Heart right ventricle (tissue), 16 donors: ENCODE results near the gene TMSB10. TPM values are rescaled to one million over a fixed set of nuclear protein-coding genes. Genes with fewer than 3 reads are reported as not detected.
"Not testable (repeated sequence)": the region's sequence is repeated elsewhere in the genome, so short reads cannot be mapped to it uniquely, and the experiment has no call there.

Experiments used
- ATAC-seq, 8 donors: fragments of 200-7000 bp; cut with Tn5 transposase; one replicate each; pipeline ENCODE4 v1.9.1; 2020; ENCODE audit warnings: mild to moderate bottlenecking in 8 of 8, moderate library complexity in 8 of 8, moderate number of reproducible peaks in 1 of 8
- DNase-seq, 2 donors: peaks; one replicate each; pipeline ENCODE4 v3.0.0-alpha.2; 2020
- H3K27ac ChIP-seq, 10 donors: fragments of 200-600 bp; sonication (generic) in 2 of 10; one replicate each; pipeline versions ENCODE4 v1.5.0 to v1.8.0; 2020 to 2022; ENCODE audit warnings: mild to moderate bottlenecking in 3 of 10
- H3K27me3 ChIP-seq, 7 donors: fragments of 200-600 bp; one replicate each; pipeline ENCODE4 v1.8.0; 2021 to 2022; ENCODE audit warnings: mild to moderate bottlenecking in 2 of 7
- H3K36me3 ChIP-seq, 9 donors: fragments of 200-600 bp; sonication (generic) in 1 of 9; one replicate each; pipeline versions ENCODE4 v1.5.0 to v1.8.0; 2020 to 2022; ENCODE audit warnings: mild to moderate bottlenecking in 2 of 9
- H3K4me1 ChIP-seq, 9 donors: fragments of 200-600 bp; sonication (generic) in 1 of 9; one replicate each; pipeline versions ENCODE4 v1.5.0 to v1.8.0; 2020 to 2022; ENCODE audit warnings: mild to moderate bottlenecking in 4 of 9
- H3K4me3 ChIP-seq, 10 donors: fragments of 200-600 bp; sonication (generic) in 2 of 10; one replicate each; pipeline versions ENCODE4 v1.5.0 to v1.8.0; 2020 to 2022; ENCODE audit warnings: mild to moderate bottlenecking in 7 of 10, moderate library complexity in 2 of 10
- H3K9me3 ChIP-seq, 11 donors: fragments of 200-600 bp in 10 of 11; sonication (generic) in 2 of 11; one replicate each; pipeline versions ENCODE4 v1.5.0 to v1.8.0; 2013 to 2022; ENCODE audit warnings: mild to moderate bottlenecking in 2 of 11, control low read depth in 1 of 11, moderate library complexity in 1 of 11
- WGBS, 2 donors: extraction: QIAGEN DNeasy Blood & Tissue Kit; methylation state at CpG; one replicate each; pipeline ENCODE4 v1.1.7; 2013; ENCODE audit warnings: inconsistent platforms in 1 of 2; 5-methylcytosine and 5-hydroxymethylcytosine counted together
- intact Hi-C, 10 donors: fragments of 100-400 bp; cut with DNase I; formaldehyde crosslinking; loops; one replicate each; pipeline versions ENCODE4 v1.11.1 to v1.14.2; 2022
- polyA plus RNA-seq, 2 donors: library from polyadenylated mRNA; stranded (reverse); fragments of 200-250 nt; gene quantifications; one replicate each; pipeline ENCODE4 v1.2.3, GENCODE V29; 2013
- total RNA-seq, 10 donors: library from RNA; stranded (reverse); fragmentation: NEBNext Ultra II Directional in 3 of 10; extraction: Animal tissue kit (Norgen Biotek cat#: 25700) in 3 of 10; gene quantifications; one replicate each; pipeline versions ENCODE4 v1.2.1 to v1.2.4, GENCODE V29; 2021 to 2023
- TF ChIP-seq, protein P1 (sequence below), 9 donors: fragments of 200-600 bp; sonication (generic) in 2 of 9; IDR thresholded peaks; one replicate each; pipeline versions ENCODE4 v1.5.0 to v1.8.0; 2021 to 2022; ENCODE audit warnings: antibody characterized with exemption in 9 of 9, mild to moderate bottlenecking in 5 of 9, moderate library complexity in 1 of 9
- donor health status: Arrhythmogenic right ventricular cardiomyopathy.
- donor health status: ischemic (EF 13 %, LVEDD 7.1; RV severe dilation, severe dysfunction).
- donor health status: healthy with polysubstance abuse.
- donor health status: DM: no; HTN: yes; CAD: no.
- donor health status: DM: no; HTN: no; CAD: no.
- donor health status: ischemic (EF 25% LVEDD 6.9; RV normal size, moderate dysfunction).
- donor health status: ischemic (EF 25% LVEDD 5.7; RV mildly dilated, moderate dysfunction).
- donor health status: healthy.
- donor health status: DM: yes; HTN: yes; CAD: no.
- donor health status: Ischemic cardiomyopathy.
- donor health status: ischemic (EF 35%, LVEDD 5.7; RV mildly dilated, moderate dysfunction).
- donor health status: nonischemic (EF 11% LVEDD 7.7; RV severe dilation, severe dysfunction).
- donor health status: DM: yes; HTN: yes; CAD: no.
- donor health status: PGD.
- donor health status: ischemic (EF 29% LVEDD 5.4; RV normal size, mild dysfunction).
- donor health status: nonischemic (EF 23%, LVEDD 6.1; RV moderate dilation, normal function).

The TMSB10 gene
- total and polyA plus RNA-seq, 12 donors, result 217 to 2,308 (median 343) TPM

DNA sequence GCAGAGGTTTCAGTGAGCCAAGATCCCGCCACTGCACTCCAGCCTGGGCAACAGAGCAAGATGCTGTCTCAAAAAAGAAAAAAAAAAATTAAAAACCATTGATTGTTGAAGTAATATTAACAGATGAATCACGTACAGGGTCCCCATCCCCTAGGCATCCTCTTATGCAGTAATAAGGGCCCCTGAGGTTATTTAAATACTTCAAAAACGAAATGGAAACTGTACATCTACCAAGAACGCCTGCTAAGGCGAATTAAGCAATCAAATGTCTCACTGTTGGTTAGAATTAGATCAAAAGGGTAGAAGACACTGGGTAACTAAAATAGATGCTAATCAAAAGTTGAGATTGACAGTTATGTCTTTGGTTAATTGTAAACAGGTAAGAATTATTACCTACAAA is 32.1 kb upstream of the TMSB10 start:
- WGBS, 2 donors, result 88 to 90% methylated on average over 5 of the region's 5 CpGs
- no peak for DNase-seq
- ATAC-seq, result no peak
- no peaks in the 10 kb centered on the region for H3K9me3 ChIP-seq
- H3K4me1 ChIP-seq, result no peaks in the 10 kb centered on the region
- no peak overlapping the region for H3K4me3 ChIP-seq
- H3K36me3 ChIP-seq, result no peaks in the 10 kb centered on the region
- intact Hi-C loops, result loop anchor here in 1 of 10 donors (5.0 kb wide), 1 partner anchor 376 kb away; no protein-coding TSS in a partner anchor
- H3K27me3 ChIP-seq, result peaks cover 0 to 9% (median 0%) of the 10 kb centered on the region in 7 donors
- TF ChIP-seq, protein P1, sequence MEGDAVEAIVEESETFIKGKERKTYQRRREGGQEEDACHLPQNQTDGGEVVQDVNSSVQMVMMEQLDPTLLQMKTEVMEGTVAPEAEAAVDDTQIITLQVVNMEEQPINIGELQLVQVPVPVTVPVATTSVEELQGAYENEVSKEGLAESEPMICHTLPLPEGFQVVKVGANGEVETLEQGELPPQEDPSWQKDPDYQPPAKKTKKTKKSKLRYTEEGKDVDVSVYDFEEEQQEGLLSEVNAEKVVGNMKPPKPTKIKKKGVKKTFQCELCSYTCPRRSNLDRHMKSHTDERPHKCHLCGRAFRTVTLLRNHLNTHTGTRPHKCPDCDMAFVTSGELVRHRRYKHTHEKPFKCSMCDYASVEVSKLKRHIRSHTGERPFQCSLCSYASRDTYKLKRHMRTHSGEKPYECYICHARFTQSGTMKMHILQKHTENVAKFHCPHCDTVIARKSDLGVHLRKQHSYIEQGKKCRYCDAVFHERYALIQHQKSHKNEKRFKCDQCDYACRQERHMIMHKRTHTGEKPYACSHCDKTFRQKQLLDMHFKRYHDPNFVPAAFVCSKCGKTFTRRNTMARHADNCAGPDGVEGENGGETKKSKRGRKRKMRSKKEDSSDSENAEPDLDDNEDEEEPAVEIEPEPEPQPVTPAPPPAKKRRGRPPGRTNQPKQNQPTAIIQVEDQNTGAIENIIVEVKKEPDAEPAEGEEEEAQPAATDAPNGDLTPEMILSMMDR (IDR thresholded peaks at IDR 0.05), result no peak
- H3K27ac ChIP-seq, result no peak overlapping the region

DNA sequence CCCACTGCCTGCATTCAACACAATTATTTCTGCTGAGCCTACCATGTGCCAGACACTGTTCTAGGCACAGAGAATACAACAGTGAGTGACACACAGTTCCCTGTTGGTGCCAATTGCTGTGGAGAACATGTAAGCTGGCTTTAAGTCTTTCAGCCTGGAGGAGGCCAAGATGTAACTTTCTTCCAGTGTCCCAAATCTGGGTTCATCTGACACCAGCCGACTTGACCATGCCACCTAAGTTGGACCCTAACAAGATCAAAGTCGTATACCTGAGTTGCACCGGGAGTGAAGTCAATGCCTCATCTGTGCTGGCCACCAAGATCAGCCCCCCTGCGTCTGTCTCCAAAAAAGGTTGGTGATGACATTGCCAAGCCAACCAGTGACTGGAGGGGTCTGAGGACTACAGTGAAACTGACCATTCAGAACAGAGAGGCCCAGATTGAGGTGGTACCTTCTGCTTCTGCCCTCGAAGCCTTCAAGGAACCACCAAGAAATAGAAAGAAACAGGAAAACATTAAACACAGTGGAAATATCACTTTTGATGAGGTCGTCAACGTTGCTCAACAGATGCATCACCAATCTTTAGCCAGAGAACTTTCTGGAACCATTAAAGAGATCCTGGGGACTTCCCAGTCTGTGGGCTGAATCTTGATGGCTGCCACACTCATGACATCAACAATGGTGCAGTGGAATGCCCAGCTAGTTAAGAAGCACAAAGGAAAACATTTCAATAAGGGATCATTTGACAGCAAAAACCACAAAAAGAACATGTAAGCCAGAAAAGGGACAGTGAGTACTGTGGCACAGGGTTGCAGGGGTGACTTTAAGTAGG is 30.9 kb upstream of the TMSB10 start:
- DNase-seq (no peak), ATAC-seq (no peak)
- Histone ChIP-seq H3K9me3 (no peaks in the 10 kb centered on the region), H3K4me1 (peaks cover 0 to 4% (median 2%) of the 10 kb centered on the region in 9 donors), H3K27ac (no peak overlapping the region), H3K27me3 (peaks cover 0 to 21% (median 10%) of the 10 kb centered on the region in 7 donors), H3K36me3 (no peaks in the 10 kb centered on the region), H3K4me3 (no peak overlapping the region)
- intact Hi-C loops, result loop anchor here in 2 of 10 donors (5.0 kb wide), 2 partner anchors 377 to 382 kb away; no protein-coding TSS in a partner anchor
- TF ChIP-seq, protein P1 (IDR thresholded peaks at IDR 0.05), result no peak
- 87 to 88% methylated on average over 7 of the region's 7 CpGs for WGBS, 2 donors

DNA sequence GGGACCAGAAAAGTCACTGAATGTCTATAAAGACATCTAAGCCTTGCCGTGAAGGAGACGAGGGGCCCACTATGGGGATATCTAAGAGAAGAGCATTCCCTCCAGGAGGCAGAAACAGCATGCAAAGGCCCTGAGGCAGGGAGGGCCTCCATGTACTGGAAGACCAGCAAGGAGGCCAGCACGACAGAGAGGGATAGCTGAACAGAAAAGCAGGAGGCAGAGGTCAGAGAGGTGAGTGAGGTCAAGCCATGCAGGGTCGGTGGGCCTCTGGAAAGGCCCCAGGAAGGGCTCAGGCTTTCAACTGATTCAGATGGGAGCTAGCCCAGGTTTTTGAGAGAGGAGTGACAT is 30.3 kb upstream of the TMSB10 start:
- TF ChIP-seq, protein P1 (IDR thresholded peaks at IDR 0.05), result no peak
- Histone ChIP-seq H3K4me1 (peaks cover 2 to 10% (median 8%) of the 10 kb centered on the region in 9 donors), H3K27ac (no peak overlapping the region), H3K9me3 (no peaks in the 10 kb centered on the region), H3K27me3 (peaks cover 0 to 27% (median 16%) of the 10 kb centered on the region in 7 donors), H3K4me3 (no peak overlapping the region), H3K36me3 (no peaks in the 10 kb centered on the region)
- WGBS, 2 donors, result 74 to 80% methylated on average over 4 of the region's 4 CpGs
- no peak for ATAC-seq
- intact Hi-C loops, result loop anchor here in 1 of 10 donors (5.0 kb wide), 1 partner anchor 383 kb away; no protein-coding TSS in a partner anchor
- no peak for DNase-seq

DNA sequence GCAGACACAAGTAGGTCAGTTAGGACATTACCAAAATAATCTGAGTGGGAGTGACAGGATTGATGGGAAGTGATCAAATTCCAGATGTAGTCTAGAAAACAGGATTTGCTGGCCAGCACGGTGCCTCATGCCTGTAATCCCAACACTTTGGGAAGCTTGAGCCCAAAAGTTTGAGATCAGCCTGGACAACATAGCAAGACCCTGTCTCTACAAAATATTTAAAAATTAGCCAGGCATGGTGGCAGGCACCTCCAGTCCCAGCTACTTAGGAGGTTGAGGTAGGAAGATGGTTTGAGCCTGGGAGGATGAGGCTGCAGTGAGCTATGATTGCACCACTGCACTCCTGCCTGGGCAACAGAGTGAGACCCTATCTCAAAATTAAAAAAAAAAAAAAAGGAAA is 29.8 kb upstream of the TMSB10 start:
- not testable (repeated sequence) for H3K27ac ChIP-seq, ATAC-seq, H3K36me3 ChIP-seq, H3K4me3 ChIP-seq, H3K9me3 ChIP-seq, DNase-seq
- 83 to 92% methylated on average over 1 of the region's 1 CpG for WGBS, 2 donors
- intact Hi-C loops, result loop anchor here in 1 of 10 donors (5.0 kb wide), 1 partner anchor 383 kb away; no protein-coding TSS in a partner anchor
- Histone ChIP-seq H3K4me1 (peaks cover 7 to 14% (median 12%) of the 10 kb centered on the region in 9 donors), H3K27me3 (peaks cover 1 to 31% (median 19%) of the 10 kb centered on the region in 7 donors)
